GM19467 (cell line): ENCODE measurements around the gene PKP4.
"Not testable (repeated sequence)": the region's sequence is repeated elsewhere in the genome, so short reads cannot be mapped to it uniquely, and the experiment has no call there.

Source experiments
- ATAC-seq: cut with Tn5 transposase; IDR thresholded peaks from one replicate; pipeline ENCODE4 v1.9.1; 2021; ENCODE audit warnings: mild to moderate bottlenecking, moderate library complexity; ENCODE audit not compliant: unreplicated experiment

Gene PKP4

GRCh38 chr2:158464426-158465281 is 7.9 kb downstream of the PKP4 start:
- peak; percentile 67 for ATAC-seq

- no peak for ATAC-seq
Measured at GRCh38 chr2:158467248-158467647, 10.5 kb downstream of the PKP4 start.

- not testable (repeated sequence) for ATAC-seq
Measured at GRCh38 chr2:158472829-158473228, 16.1 kb downstream of the PKP4 start.

- not testable (repeated sequence) for ATAC-seq
Measured at GRCh38 chr2:158473300-158473699, 16.5 kb downstream of the PKP4 start.

GRCh38 chr2:158473719-158474392 is 17.1 kb downstream of the PKP4 start:
- no peak for ATAC-seq

GRCh38 chr2:158474526-158475011 is 17.8 kb downstream of the PKP4 start:
- not testable (repeated sequence) for ATAC-seq

GRCh38 chr2:158477202-158477601 is 20.4 kb downstream of the PKP4 start:
- ATAC-seq: no peak

- no peak for ATAC-seq
Measured at GRCh38 chr2:158478237-158478636, 21.5 kb downstream of the PKP4 start.

GRCh38 chr2:158478816-158479215 is 22.1 kb downstream of the PKP4 start:
- no peak for ATAC-seq

- ATAC-seq: no peak
Measured at GRCh38 chr2:158481116-158481515, 24.4 kb downstream of the PKP4 start.

GRCh38 chr2:158482594-158482993 is 25.8 kb downstream of the PKP4 start:
- ATAC-seq: no peak

GRCh38 chr2:158484892-158485556 is 28.3 kb downstream of the PKP4 start:
- no peak for ATAC-seq

GRCh38 chr2:158486150-158486969 is 29.6 kb downstream of the PKP4 start:
- ATAC-seq: no peak

GRCh38 chr2:158486970-158487325 is 30.2 kb downstream of the PKP4 start:
- no peak for ATAC-seq

- no peak for ATAC-seq
Measured at GRCh38 chr2:158487419-158487818, 30.7 kb downstream of the PKP4 start.

GRCh38 chr2:158488442-158489216 is 31.9 kb downstream of the PKP4 start:
- no peak for ATAC-seq

- ATAC-seq: no peak
Measured at GRCh38 chr2:158489366-158490112, 32.8 kb downstream of the PKP4 start.

- no peak for ATAC-seq
Measured at GRCh38 chr2:158491072-158491471, 34.3 kb downstream of the PKP4 start.

- ATAC-seq: no peak
Measured at GRCh38 chr2:158493458-158493857, 36.7 kb downstream of the PKP4 start.
